ENCODE measurements around the gene MSRB1. TPM values are rescaled to one million over a fixed set of nuclear protein-coding genes. Genes with fewer than 3 reads are reported as not detected.

Gene MSRB1
- total and polyA plus RNA-seq, 2 donors (not counting 3 experiments of a cell fraction or from before 2014, with no cell fraction given) = 25.0 to 42.1 TPM

- CTCF ChIA-PET = interaction anchor here (0.5 to 1.2 kb wide), 2 partner anchors 171 to 174 kb away, joined by 3 read pairs; no protein-coding TSS in a partner anchor
- Histone ChIP-seq H3K4me3 (replicated peaks in 1 of 3; ENCODE audit: insufficient read depth in 1 of 3, low read depth in 1 of 3, low read length in 3 of 3) (peak within 1 kb of the TSS; percentile 58 to 89 (median 71)), H3K36me3 (ENCODE audit: control insufficient read depth in 2 of 2, extremely low read depth in 1 of 2, insufficient read depth in 2 of 2, low read length in 2 of 2) (peaks cover 8 to 17% of the 10 kb centered on the region in 2 experiments), H3K9ac (replicated peaks; ENCODE audit: extremely low read depth, insufficient read depth, low read length) (peak within 1 kb of the TSS; percentile 92), H3K9me1 (replicated peaks; ENCODE audit: control insufficient read depth, extremely low read depth, insufficient read depth, low read length) (no peaks in the 10 kb centered on the region), H3K79me2 (ENCODE audit: control insufficient read depth, insufficient read depth, low read length) (peaks cover 39% of the 10 kb centered on the region), H4K20me1 (replicated peaks; ENCODE audit: control insufficient read depth, extremely low read depth, insufficient read depth, low read length) (no peaks in the 10 kb centered on the region), H3K27me3 (ENCODE audit: control insufficient read depth in 2 of 2, insufficient read depth in 2 of 2, low read length in 2 of 2) (no peaks in the 10 kb centered on the region), H3K4me2 (ENCODE audit: insufficient read depth, low read length) (peak within 1 kb of the TSS; percentile 81), H3K9me3 (replicated peaks; ENCODE audit: control insufficient read depth, insufficient read depth, low read length) (no peaks in the 10 kb centered on the region), H3K4me1 (ENCODE audit: control insufficient read depth, extremely low read depth, insufficient read depth, low read length) (peaks cover 22% of the 10 kb centered on the region), H2AFZ (ENCODE audit: low read depth, low read length) (no peak within 1 kb of the TSS), H3K27ac (ENCODE audit: insufficient read depth, low read depth, low read length) (no peak within 1 kb of the TSS)
- no peak for DNase-seq (ENCODE audit: low read depth, low spot score)
- no peak for TF ChIP-seq POLR2AphosphoS5 (IDR thresholded peaks at IDR 0.05; ENCODE audit: insufficient read depth, low read depth, low read length)
- TF ChIP-seq FOS (IDR thresholded peaks at IDR 0.05; ENCODE audit: borderline replicate concordance, insufficient read depth, low read length) = no peak
- no peak for TF ChIP-seq MAX (IDR thresholded peaks at IDR 0.05; ENCODE audit: insufficient read depth, insufficient read length)
- no peak for TF ChIP-seq JUN (IDR thresholded peaks at IDR 0.05; ENCODE audit: borderline replicate concordance, insufficient read depth, insufficient read length, low read depth)
- TF ChIP-seq EZH2 (IDR thresholded peaks at IDR 0.05; ENCODE audit: borderline replicate concordance, low read depth, low read length, severe bottlenecking) = no peak
- TF ChIP-seq POLR2A (IDR thresholded peaks at IDR 0.05; ENCODE audit: low read depth, low read length) = no peak
- TF ChIP-seq CTCF (IDR thresholded peaks at IDR 0.05; ENCODE audit: extremely low read depth in 1 of 2, insufficient read depth in 1 of 2, low read depth in 1 of 2, low read length in 2 of 2) = no peak
- TF ChIP-seq MYC (IDR thresholded peaks at IDR 0.05; ENCODE audit: low read depth, low read length) = no peak
- no peak for TF ChIP-seq GATA2 (IDR thresholded peaks at IDR 0.05; ENCODE audit: insufficient read depth, insufficient read length, low read depth, low read length)
- intact Hi-C loops (cut with micrococcal nuclease) = no loop called here
- dilution Hi-C loops (cut with MboI; ENCODE audit: extremely low pct_ligation_motif_present, low sequenced_read_pairs) = no loop called here
- POLR2A ChIA-PET = no interaction called here
- no TSS peak for BruUV-seq (replicated peaks)
- FAIRE-seq = no peak
Observed at GRCh38 chr16:1966460-1966859, 23.5 kb upstream of the MSRB1 start, which contains the start of gene RNF151. Gene RNF151 (plus strand): TSS chr16:1966856. CDS start chr16:1966882, 26 bp downstream.

Data from endothelial cell of umbilical vein (primary cell).